ENCODE results near the gene TEKT1.

Gene TEKT1

DNA sequence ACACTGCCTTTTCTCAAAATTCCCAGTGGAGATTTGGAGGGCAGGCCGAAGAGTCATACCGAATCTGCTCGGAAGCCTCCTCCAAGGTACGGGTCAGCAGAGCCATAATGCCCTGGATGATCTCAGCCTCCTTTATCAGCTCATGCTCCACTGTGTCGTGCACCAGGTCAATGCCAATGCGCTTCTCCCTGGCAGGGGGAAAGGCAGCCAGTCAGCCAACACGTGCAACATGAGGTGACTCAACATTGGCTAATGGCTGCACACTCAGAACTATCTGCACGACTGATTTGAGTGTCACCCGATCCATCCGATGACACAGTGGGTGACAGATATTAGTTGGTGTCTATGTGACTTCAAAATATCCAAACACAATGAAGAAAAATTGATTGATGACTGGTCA is 15.8 kb downstream of the TEKT1 start:
- ATAC-seq (ENCODE audit: low read depth) (no peak), DNase-seq (ENCODE audit: low spot score) (no peak)
- Histone ChIP-seq H3K4me1 (ENCODE audit: insufficient read depth, poor library complexity, severe bottlenecking) (no peaks in the 10 kb centered on the region), H3K27me3 (ENCODE audit: insufficient read depth, poor library complexity, severe bottlenecking) (no peaks in the 10 kb centered on the region), H3K9me3 (ENCODE audit: severe bottlenecking) (no peaks in the 10 kb centered on the region), H3K36me3 (ENCODE audit: low read depth) (no peaks in the 10 kb centered on the region), H3K27ac (ENCODE audit: poor library complexity, severe bottlenecking) (no peak overlapping the region), H3K4me3 (ENCODE audit: severe bottlenecking) (no peak overlapping the region)
- TF ChIP-seq, protein P1, sequence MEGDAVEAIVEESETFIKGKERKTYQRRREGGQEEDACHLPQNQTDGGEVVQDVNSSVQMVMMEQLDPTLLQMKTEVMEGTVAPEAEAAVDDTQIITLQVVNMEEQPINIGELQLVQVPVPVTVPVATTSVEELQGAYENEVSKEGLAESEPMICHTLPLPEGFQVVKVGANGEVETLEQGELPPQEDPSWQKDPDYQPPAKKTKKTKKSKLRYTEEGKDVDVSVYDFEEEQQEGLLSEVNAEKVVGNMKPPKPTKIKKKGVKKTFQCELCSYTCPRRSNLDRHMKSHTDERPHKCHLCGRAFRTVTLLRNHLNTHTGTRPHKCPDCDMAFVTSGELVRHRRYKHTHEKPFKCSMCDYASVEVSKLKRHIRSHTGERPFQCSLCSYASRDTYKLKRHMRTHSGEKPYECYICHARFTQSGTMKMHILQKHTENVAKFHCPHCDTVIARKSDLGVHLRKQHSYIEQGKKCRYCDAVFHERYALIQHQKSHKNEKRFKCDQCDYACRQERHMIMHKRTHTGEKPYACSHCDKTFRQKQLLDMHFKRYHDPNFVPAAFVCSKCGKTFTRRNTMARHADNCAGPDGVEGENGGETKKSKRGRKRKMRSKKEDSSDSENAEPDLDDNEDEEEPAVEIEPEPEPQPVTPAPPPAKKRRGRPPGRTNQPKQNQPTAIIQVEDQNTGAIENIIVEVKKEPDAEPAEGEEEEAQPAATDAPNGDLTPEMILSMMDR (IDR thresholded peaks at IDR 0.05; ENCODE audit: poor library complexity, severe bottlenecking), result no peak

DNA sequence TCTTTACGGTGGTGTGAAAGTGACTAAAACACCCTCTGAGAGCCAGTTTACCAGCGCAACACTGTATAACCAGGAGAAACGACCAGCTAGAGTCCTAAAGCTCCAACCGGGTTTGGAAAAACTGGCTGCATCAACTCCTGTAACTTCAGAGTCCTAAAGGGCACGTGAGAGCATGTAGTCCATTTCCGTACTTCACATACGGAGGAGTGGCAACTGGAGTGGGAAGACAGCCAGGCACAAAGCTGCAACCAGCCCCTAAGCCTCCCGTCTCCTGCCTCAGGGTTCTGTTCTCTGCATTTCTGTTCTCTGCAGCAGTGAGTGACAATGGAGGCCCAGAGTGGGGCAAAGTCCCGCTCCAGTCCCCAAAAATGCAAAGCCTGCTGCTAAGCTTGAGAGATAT is 19.2 kb downstream of the TEKT1 start:
- TF ChIP-seq, protein P1 (IDR thresholded peaks at IDR 0.05; ENCODE audit: poor library complexity, severe bottlenecking), result no peak
- H3K9me3 ChIP-seq (ENCODE audit: severe bottlenecking), result no peaks in the 10 kb centered on the region
- no peaks in the 10 kb centered on the region for H3K36me3 ChIP-seq (ENCODE audit: low read depth)
- no peak overlapping the region for H3K4me3 ChIP-seq (ENCODE audit: severe bottlenecking)
- H3K27ac ChIP-seq (ENCODE audit: poor library complexity, severe bottlenecking), result no peak overlapping the region
- H3K27me3 ChIP-seq (ENCODE audit: insufficient read depth, poor library complexity, severe bottlenecking), result no peaks in the 10 kb centered on the region
- ATAC-seq (ENCODE audit: low read depth), result no peak
- no peaks in the 10 kb centered on the region for H3K4me1 ChIP-seq (ENCODE audit: insufficient read depth, poor library complexity, severe bottlenecking)
- no peak for DNase-seq (ENCODE audit: low spot score)

DNA sequence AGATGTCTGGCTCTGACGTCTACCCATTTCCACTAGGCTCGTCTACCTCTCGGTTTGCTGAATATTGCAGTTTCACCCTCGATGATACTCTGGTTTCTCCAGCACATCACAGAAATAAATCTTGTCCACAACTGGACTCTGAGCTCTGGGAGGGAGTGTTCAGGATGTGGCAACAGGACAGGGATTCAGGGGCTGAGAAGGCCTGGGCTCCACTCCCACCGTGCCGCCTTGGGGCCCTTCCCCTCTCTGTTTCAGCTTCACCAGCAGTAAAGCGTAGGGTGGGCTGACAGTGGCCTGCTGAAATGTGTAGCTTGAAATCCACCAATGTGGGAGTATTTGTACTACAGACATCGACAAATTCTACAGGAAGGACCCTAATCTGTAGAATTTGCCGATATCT is 20.0 kb downstream of the TEKT1 start:
- TF ChIP-seq, protein P1 (IDR thresholded peaks at IDR 0.05; ENCODE audit: poor library complexity, severe bottlenecking), result no peak
- no peak for DNase-seq (ENCODE audit: low spot score)
- no peaks in the 10 kb centered on the region for H3K36me3 ChIP-seq (ENCODE audit: low read depth)
- no peak overlapping the region for H3K27ac ChIP-seq (ENCODE audit: poor library complexity, severe bottlenecking)
- no peak for ATAC-seq (ENCODE audit: low read depth)
- no peak overlapping the region for H3K4me3 ChIP-seq (ENCODE audit: severe bottlenecking)
- no peaks in the 10 kb centered on the region for H3K4me1 ChIP-seq (ENCODE audit: insufficient read depth, poor library complexity, severe bottlenecking)
- H3K9me3 ChIP-seq (ENCODE audit: severe bottlenecking), result no peaks in the 10 kb centered on the region
- no peaks in the 10 kb centered on the region for H3K27me3 ChIP-seq (ENCODE audit: insufficient read depth, poor library complexity, severe bottlenecking)

DNA sequence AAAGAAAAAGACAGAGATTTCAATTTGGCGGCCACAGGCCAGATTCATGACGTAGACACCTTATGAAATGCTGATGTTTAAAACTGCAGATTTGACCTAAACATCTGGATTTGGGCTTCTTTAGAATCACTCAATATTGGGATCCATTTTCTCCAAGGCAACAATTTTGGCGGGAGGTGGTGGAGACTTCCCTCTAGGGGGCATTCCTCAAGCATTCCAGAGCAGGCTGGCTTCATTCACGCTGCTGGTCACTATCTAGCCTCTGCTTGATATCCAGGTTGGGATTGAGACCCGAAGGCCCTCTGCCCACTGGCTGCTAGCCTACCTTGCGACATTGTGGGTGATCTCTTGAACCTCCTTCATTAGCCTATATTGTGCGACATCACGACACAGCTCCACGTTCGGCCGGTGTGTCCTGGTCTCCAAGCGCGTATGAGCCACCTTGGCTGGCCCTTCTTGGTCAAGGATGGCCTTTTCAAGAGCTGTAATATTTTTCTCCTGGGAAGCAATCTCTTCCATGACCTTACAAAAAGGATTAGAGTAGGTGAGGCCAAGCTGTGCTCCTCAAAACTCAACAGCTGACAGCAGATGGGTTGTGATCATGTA is 31.0 kb downstream of the TEKT1 start:
- Histone ChIP-seq H3K36me3 (ENCODE audit: low read depth) (no peaks in the 10 kb centered on the region), H3K9me3 (ENCODE audit: severe bottlenecking) (no peaks in the 10 kb centered on the region), H3K27ac (ENCODE audit: poor library complexity, severe bottlenecking) (no peak overlapping the region), H3K4me1 (ENCODE audit: insufficient read depth, poor library complexity, severe bottlenecking) (peaks cover 21% of the 10 kb centered on the region), H3K4me3 (ENCODE audit: severe bottlenecking) (no peak overlapping the region), H3K27me3 (ENCODE audit: insufficient read depth, poor library complexity, severe bottlenecking) (no peaks in the 10 kb centered on the region)
- ATAC-seq (ENCODE audit: low read depth) (no peak), DNase-seq (ENCODE audit: low spot score) (no peak)
- TF ChIP-seq, protein P1 (IDR thresholded peaks at IDR 0.05; ENCODE audit: poor library complexity, severe bottlenecking), result no peak

DNA sequence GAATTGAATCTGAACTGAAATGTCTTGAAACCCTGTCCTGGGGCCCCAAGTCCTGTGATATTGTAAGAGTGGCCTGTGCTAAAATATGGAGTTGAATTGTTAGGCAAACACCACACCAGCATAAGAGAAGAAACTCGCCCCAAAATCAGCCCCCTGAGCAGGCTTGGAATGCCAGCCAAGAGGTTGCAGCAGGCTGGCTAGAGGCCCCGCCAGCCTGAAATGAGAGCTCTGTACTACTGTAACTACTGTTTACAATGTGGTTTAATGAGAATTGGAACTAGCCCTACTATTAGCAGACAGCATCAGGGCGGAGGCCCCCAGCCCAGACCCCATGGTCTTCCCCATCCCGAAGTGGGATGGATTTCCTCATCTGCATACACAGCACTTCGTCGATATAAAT is 31.8 kb downstream of the TEKT1 start:
- no peaks in the 10 kb centered on the region for H3K9me3 ChIP-seq (ENCODE audit: severe bottlenecking)
- DNase-seq (ENCODE audit: low spot score), result no peak
- no peak for ATAC-seq (ENCODE audit: low read depth)
- no peak overlapping the region for H3K4me3 ChIP-seq (ENCODE audit: severe bottlenecking)
- H3K27ac ChIP-seq (ENCODE audit: poor library complexity, severe bottlenecking), result no peak overlapping the region
- no peaks in the 10 kb centered on the region for H3K36me3 ChIP-seq (ENCODE audit: low read depth)
- H3K4me1 ChIP-seq (ENCODE audit: insufficient read depth, poor library complexity, severe bottlenecking), result peaks cover 21% of the 10 kb centered on the region
- TF ChIP-seq, protein P1 (IDR thresholded peaks at IDR 0.05; ENCODE audit: poor library complexity, severe bottlenecking), result no peak
- H3K27me3 ChIP-seq (ENCODE audit: insufficient read depth, poor library complexity, severe bottlenecking), result no peaks in the 10 kb centered on the region
